ENCODE data around the gene PCDH9.

GRCh38 chr13:66429156-66429555 is 801.0 kb downstream of the PCDH9 start:
- TF ChIP-seq, protein P1, sequence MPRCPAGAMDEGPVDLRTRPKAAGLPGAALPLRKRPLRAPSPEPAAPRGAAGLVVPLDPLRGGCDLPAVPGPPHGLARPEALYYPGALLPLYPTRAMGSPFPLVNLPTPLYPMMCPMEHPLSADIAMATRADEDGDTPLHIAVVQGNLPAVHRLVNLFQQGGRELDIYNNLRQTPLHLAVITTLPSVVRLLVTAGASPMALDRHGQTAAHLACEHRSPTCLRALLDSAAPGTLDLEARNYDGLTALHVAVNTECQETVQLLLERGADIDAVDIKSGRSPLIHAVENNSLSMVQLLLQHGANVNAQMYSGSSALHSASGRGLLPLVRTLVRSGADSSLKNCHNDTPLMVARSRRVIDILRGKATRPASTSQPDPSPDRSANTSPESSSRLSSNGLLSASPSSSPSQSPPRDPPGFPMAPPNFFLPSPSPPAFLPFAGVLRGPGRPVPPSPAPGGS (IDR thresholded peaks at IDR 0.05; ENCODE audit: borderline replicate concordance, insufficient read depth, low read depth, low read length, poor library complexity, severe bottlenecking): no peak
- TF ChIP-seq YY1 (IDR thresholded peaks at IDR 0.05; ENCODE audit: low read depth, low read length) (no peak), FOXM1 (IDR thresholded peaks at IDR 0.05; ENCODE audit: low read depth, low read length) (no peak), SMC3 (IDR thresholded peaks at IDR 0.05; ENCODE audit: borderline replicate concordance, low read length) (no peak), CREM (IDR thresholded peaks at IDR 0.05; ENCODE audit: low read depth) (no peak), CTCF (IDR thresholded peaks at IDR 0.05 in 2 of 3, conservative IDR thresholded peaks at IDR 0.05 in 1 of 3; ENCODE audit: control insufficient read depth in 2 of 3, extremely low read depth in 1 of 3, insufficient read depth in 1 of 3, low read depth in 3 of 3, low read length in 3 of 3) (no peak), BCL11A (IDR thresholded peaks at IDR 0.05; ENCODE audit: low read depth, low read length) (no peak), BHLHE40 (IDR thresholded peaks at IDR 0.05; ENCODE audit: borderline replicate concordance in 1 of 2, low read depth in 2 of 2, low read length in 1 of 2) (no peak), LARP7 (IDR thresholded peaks at IDR 0.05) (no peak), PAX8 (IDR thresholded peaks at IDR 0.05) (no peak), JUND (IDR thresholded peaks at IDR 0.05; ENCODE audit: low read depth, low read length) (no peak)
- TF ChIP-seq, protein P2, sequence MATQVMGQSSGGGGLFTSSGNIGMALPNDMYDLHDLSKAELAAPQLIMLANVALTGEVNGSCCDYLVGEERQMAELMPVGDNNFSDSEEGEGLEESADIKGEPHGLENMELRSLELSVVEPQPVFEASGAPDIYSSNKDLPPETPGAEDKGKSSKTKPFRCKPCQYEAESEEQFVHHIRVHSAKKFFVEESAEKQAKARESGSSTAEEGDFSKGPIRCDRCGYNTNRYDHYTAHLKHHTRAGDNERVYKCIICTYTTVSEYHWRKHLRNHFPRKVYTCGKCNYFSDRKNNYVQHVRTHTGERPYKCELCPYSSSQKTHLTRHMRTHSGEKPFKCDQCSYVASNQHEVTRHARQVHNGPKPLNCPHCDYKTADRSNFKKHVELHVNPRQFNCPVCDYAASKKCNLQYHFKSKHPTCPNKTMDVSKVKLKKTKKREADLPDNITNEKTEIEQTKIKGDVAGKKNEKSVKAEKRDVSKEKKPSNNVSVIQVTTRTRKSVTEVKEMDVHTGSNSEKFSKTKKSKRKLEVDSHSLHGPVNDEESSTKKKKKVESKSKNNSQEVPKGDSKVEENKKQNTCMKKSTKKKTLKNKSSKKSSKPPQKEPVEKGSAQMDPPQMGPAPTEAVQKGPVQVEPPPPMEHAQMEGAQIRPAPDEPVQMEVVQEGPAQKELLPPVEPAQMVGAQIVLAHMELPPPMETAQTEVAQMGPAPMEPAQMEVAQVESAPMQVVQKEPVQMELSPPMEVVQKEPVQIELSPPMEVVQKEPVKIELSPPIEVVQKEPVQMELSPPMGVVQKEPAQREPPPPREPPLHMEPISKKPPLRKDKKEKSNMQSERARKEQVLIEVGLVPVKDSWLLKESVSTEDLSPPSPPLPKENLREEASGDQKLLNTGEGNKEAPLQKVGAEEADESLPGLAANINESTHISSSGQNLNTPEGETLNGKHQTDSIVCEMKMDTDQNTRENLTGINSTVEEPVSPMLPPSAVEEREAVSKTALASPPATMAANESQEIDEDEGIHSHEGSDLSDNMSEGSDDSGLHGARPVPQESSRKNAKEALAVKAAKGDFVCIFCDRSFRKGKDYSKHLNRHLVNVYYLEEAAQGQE (IDR thresholded peaks at IDR 0.05; ENCODE audit: low read depth, low read length): no peak
